Fibroblast of lung (primary cell): ENCODE results near the gene LZTS3. TPM values are rescaled to one million over a fixed set of nuclear protein-coding genes. Genes with fewer than 3 reads are reported as not detected.

ENCODE experiments used
- DNase-seq, 2 donors: peaks; one replicate each; pipeline versions ENCODE4 v3.0.0 to v3.0.0-alpha.2; 2010; ENCODE audit warnings: low read depth in 2 of 2
- H2AFZ ChIP-seq: 2 replicates; pipeline ENCODE4 v1.5.1; 2012; ENCODE audit warnings: low read length, control low read depth, inconsistent platforms
- H3K27ac ChIP-seq: 2 replicates; pipeline ENCODE4 v1.5.1; 2011; ENCODE audit warnings: low read length, control low read depth; ENCODE audit not compliant: insufficient read depth
- H3K27me3 ChIP-seq: 2 replicates; pipeline ENCODE4 v1.5.1; 2011; ENCODE audit warnings: mild to moderate bottlenecking, low read length; ENCODE audit not compliant: control insufficient read depth, insufficient read depth
- H3K36me3 ChIP-seq: 2 replicates; pipeline ENCODE4 v1.5.1; 2011; ENCODE audit warnings: low read length; ENCODE audit not compliant: control insufficient read depth, insufficient read depth
- H3K4me1 ChIP-seq: 2 replicates; pipeline ENCODE4 v1.5.1; 2011; ENCODE audit warnings: low read length; ENCODE audit not compliant: control insufficient read depth, insufficient read depth; ENCODE audit errors: extremely low read depth
- H3K4me2 ChIP-seq: 2 replicates; pipeline ENCODE4 v1.5.1; 2011; ENCODE audit warnings: low read length, control low read depth; ENCODE audit not compliant: insufficient read depth; ENCODE audit errors: extremely low read depth
- H3K4me3 ChIP-seq, 4 experiments: fragments of 200-600 bp in 1 of 4; sonication (generic) in 1 of 4; replicated peaks in 1 of 4; 2 replicates each; pipeline ENCODE4 v1.5.1; 2011 to 2016; ENCODE audit warnings: low read length in 4 of 4, low read depth in 3 of 4, mild to moderate bottlenecking in 3 of 4, control low read depth in 2 of 4, inconsistent platforms in 1 of 4, mixed read lengths in 1 of 4; ENCODE audit not compliant: insufficient read depth in 1 of 4; ENCODE audit errors: control extremely low read depth in 1 of 4
- H3K79me2 ChIP-seq: 2 replicates; pipeline ENCODE4 v1.5.1; 2012; ENCODE audit warnings: mild to moderate bottlenecking, low read length, inconsistent platforms; ENCODE audit not compliant: control insufficient read depth, insufficient read depth
- H3K9ac ChIP-seq: 2 replicates; pipeline ENCODE4 v1.5.1; 2011; ENCODE audit warnings: mild to moderate bottlenecking, low read length, control low read depth; ENCODE audit not compliant: insufficient read depth
- H3K9me3 ChIP-seq: 2 replicates; pipeline ENCODE4 v1.5.1; 2012; ENCODE audit warnings: low read depth, low read length; ENCODE audit not compliant: control insufficient read depth, insufficient read depth
- H4K20me1 ChIP-seq: 2 replicates; pipeline ENCODE4 v1.5.1; 2011; ENCODE audit warnings: low read length; ENCODE audit not compliant: control insufficient read depth, insufficient read depth; ENCODE audit errors: extremely low read depth
- CTCF ChIP-seq, 2 donors: IDR thresholded peaks in 1 of 2; conservative IDR thresholded peaks in 1 of 2; 1 replicate in 1 of 2; 2 replicates in 1 of 2; pipeline ENCODE4 v1.5.1; 2011 to 2012; ENCODE audit warnings: low read length in 2 of 2, control low read depth in 1 of 2, inconsistent platforms in 1 of 2, low read depth in 1 of 2, mild to moderate bottlenecking in 1 of 2
- EZH2 ChIP-seq: IDR thresholded peaks from 2 replicates; pipeline ENCODE4 v1.5.1; 2012; ENCODE audit warnings: low read length, control low read depth, mild to moderate bottlenecking; ENCODE audit errors: missing control alignments
- polyA plus RNA-seq, 2 donors: library from polyadenylated mRNA; depleted of rRNA in 1 of 2; stranded (reverse) in 1 of 2; unstranded in 1 of 2; fragments of >200 nt; gene quantifications; 2 replicates each; pipeline ENCODE4 v1.2.1, GENCODE V29; 2011 to 2012; ENCODE audit warnings: missing spikeins in 1 of 2
- total RNA-seq: library from RNA; depleted of rRNA; stranded (reverse); fragments of >200 nt; gene quantifications from 2 replicates; pipeline ENCODE4 v1.2.1, GENCODE V29; 2014

Gene LZTS3
- total and polyA plus RNA-seq, 2 donors (not counting 1 experiment from before 2014, with no cell fraction given), result 2.6 to 6.1 TPM

DNA sequence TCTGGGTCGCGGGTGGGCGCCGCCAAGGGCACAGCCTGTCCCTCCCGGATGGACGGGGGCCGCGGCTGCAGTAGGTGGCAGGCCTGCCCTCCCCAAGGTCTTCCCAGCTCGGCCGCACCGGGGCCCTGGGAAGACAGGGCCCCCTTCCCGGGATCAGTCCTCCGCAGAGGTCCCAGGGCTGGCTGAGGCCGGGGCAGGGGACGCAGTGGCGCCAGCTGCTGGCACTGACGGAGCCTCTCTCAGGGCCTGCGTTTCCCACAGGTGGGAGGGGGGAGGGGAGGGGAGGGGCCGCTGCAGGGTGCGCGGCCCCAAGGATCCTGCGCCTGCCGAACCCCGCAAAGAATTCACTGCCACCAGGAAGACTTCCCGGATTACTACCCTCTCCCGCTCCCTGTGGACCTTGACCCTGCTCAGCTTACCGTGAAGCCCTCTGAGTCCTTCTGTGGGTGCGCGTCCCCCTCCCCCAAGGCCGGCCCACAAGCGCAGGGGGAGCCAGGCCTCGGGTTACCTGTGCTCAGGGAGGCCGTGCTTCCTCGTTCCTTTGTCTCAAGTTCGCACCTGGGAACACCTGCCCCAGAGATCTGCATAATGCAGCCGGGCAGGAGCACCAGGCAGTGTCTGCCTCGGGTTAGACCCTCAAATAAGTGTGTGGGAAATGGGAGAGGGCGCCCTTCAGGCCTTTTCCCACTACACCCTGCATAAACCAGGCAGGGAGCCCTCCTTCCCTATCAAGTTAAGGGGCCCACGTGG is 5.1 kb downstream of the LZTS3 start:
- no peak overlapping the region for H3K4me2 ChIP-seq

GRCh38 chr20:3167738-3168078 is 5.6 kb downstream of the LZTS3 start:
- H4K20me1 ChIP-seq, result no peaks in the 10 kb centered on the region
- no peak overlapping the region for H3K27ac ChIP-seq
- H3K4me2 ChIP-seq, result no peak overlapping the region
- DNase-seq, result no peak
- no peak overlapping the region for H3K4me3 ChIP-seq
- no peaks in the 10 kb centered on the region for H3K4me1 ChIP-seq
- no peaks in the 10 kb centered on the region for H3K9me3 ChIP-seq
- no peak overlapping the region for H2AFZ ChIP-seq
- peaks cover 14% of the 10 kb centered on the region for H3K27me3 ChIP-seq
- H3K79me2 ChIP-seq, result no peaks in the 10 kb centered on the region
- TF ChIP-seq CTCF (conservative IDR thresholded peaks at IDR 0.05 in 1 of 2, IDR thresholded peaks at IDR 0.05 in 1 of 2; ENCODE audit: low read depth in 1 of 2, low read length in 2 of 2) (no peak), EZH2 (no peak)
- H3K36me3 ChIP-seq, result no peaks in the 10 kb centered on the region
- no peak overlapping the region for H3K9ac ChIP-seq

More for the DNA sequence above, 5.1 kb downstream of the LZTS3 start:
- Histone ChIP-seq H2AFZ (no peak overlapping the region), H3K36me3 (no peaks in the 10 kb centered on the region), H4K20me1 (no peaks in the 10 kb centered on the region), H3K27me3 (peaks cover 14% of the 10 kb centered on the region), H3K79me2 (no peaks in the 10 kb centered on the region), H3K4me3 (no peak overlapping the region), H3K9ac (no peak overlapping the region), H3K27ac (no peak overlapping the region), H3K9me3 (no peaks in the 10 kb centered on the region), H3K4me1 (no peaks in the 10 kb centered on the region)
- TF ChIP-seq CTCF (conservative IDR thresholded peaks at IDR 0.05 in 1 of 2, IDR thresholded peaks at IDR 0.05 in 1 of 2; ENCODE audit: low read depth in 1 of 2, low read length in 2 of 2) (no peak), EZH2 (no peak)
- DNase-seq, result no peak

GRCh38 chr20:3166913-3167342 is 6.4 kb downstream of the LZTS3 start:
- H3K9ac ChIP-seq, result no peak overlapping the region

More at GRCh38 chr20:3166913-3167342, 6.4 kb downstream of the LZTS3 start:
- Histone ChIP-seq H3K4me2 (no peak overlapping the region), H3K4me3 (no peak overlapping the region), H2AFZ (no peak overlapping the region), H4K20me1 (no peaks in the 10 kb centered on the region), H3K36me3 (no peaks in the 10 kb centered on the region), H3K27me3 (peaks cover 7% of the 10 kb centered on the region), H3K27ac (no peak overlapping the region), H3K4me1 (no peaks in the 10 kb centered on the region), H3K79me2 (no peaks in the 10 kb centered on the region), H3K9me3 (no peaks in the 10 kb centered on the region)
- no peak for TF ChIP-seq CTCF (conservative IDR thresholded peaks at IDR 0.05 in 1 of 2, IDR thresholded peaks at IDR 0.05 in 1 of 2; ENCODE audit: low read depth in 1 of 2, low read length in 2 of 2)
- no peak for TF ChIP-seq EZH2
- no peak for DNase-seq
